Fibroblast of pulmonary artery (primary cell): Measurements from ENCODE around the gene FAM168A.
A peak's percentile ranks its signal among the peaks of the same experiment; 100 is the strongest.

Experiments used
- DNase-seq: peaks from one replicate; pipeline ENCODE4 v3.0.0-alpha.2; 2010; ENCODE audit warnings: low read depth
- H3K4me3 ChIP-seq: replicated peaks from 2 replicates; pipeline ENCODE4 v1.5.1; 2011; ENCODE audit warnings: low read depth, mild to moderate bottlenecking, control low read depth, low read length, moderate library complexity
- TF ChIP-seq, protein P1 (sequence below): IDR thresholded peaks from 2 replicates; pipeline ENCODE4 v1.5.1; 2011; ENCODE audit warnings: mild to moderate bottlenecking, control low read depth, low read length, inconsistent platforms; ENCODE audit errors: missing control alignments

The FAM168A gene

DNA sequence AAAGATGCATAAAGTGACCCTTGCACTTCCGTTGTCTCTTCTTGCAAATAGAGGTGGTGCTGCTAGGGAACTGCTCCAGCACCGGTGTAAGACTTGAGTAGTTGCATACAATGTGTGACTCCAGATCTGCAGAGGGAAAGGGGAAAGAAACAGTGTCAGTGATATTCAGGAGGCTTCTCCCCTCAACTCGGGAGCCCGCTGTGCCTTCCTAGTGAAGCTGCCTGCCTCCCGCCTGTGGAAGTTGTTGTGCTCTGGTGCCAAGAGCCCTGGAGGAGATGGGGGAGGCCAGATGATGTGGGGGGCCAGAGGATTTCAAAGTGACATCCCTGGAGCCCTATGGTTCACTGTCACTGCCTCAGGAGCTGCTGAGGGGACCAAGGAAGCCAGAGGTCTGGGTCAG, 191.3 kb downstream of the FAM168A start:
- no peak overlapping the region for H3K4me3 ChIP-seq
- TF ChIP-seq, protein P1, sequence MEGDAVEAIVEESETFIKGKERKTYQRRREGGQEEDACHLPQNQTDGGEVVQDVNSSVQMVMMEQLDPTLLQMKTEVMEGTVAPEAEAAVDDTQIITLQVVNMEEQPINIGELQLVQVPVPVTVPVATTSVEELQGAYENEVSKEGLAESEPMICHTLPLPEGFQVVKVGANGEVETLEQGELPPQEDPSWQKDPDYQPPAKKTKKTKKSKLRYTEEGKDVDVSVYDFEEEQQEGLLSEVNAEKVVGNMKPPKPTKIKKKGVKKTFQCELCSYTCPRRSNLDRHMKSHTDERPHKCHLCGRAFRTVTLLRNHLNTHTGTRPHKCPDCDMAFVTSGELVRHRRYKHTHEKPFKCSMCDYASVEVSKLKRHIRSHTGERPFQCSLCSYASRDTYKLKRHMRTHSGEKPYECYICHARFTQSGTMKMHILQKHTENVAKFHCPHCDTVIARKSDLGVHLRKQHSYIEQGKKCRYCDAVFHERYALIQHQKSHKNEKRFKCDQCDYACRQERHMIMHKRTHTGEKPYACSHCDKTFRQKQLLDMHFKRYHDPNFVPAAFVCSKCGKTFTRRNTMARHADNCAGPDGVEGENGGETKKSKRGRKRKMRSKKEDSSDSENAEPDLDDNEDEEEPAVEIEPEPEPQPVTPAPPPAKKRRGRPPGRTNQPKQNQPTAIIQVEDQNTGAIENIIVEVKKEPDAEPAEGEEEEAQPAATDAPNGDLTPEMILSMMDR = no peak
- DNase-seq = no peak

GRCh38 chr11:73406131-73406530, 191.8 kb downstream of the FAM168A start:
- no peak for DNase-seq
- H3K4me3 ChIP-seq = no peak overlapping the region
- TF ChIP-seq, protein P1 = no peak

DNA sequence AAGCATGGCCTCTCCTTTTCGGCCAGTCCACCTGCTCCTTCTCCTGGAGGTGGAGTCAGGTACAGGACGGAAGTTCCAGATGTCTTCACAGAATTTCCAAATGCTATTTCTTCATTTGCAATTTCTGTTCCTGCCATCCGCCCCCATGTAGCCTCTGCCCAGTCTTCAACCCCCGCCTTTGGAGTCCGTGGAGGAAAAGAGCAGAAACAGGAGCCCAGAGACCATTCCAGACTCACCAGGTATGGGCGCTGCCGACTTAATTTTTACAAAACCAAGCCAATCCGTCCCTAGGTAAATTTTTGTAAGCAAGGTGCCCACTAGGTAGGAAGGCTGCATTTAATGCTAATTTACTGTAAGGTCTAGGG, 192.8 kb downstream of the FAM168A start:
- TF ChIP-seq, protein P1 = no peak
- no peak overlapping the region for H3K4me3 ChIP-seq
- no peak for DNase-seq

DNA sequence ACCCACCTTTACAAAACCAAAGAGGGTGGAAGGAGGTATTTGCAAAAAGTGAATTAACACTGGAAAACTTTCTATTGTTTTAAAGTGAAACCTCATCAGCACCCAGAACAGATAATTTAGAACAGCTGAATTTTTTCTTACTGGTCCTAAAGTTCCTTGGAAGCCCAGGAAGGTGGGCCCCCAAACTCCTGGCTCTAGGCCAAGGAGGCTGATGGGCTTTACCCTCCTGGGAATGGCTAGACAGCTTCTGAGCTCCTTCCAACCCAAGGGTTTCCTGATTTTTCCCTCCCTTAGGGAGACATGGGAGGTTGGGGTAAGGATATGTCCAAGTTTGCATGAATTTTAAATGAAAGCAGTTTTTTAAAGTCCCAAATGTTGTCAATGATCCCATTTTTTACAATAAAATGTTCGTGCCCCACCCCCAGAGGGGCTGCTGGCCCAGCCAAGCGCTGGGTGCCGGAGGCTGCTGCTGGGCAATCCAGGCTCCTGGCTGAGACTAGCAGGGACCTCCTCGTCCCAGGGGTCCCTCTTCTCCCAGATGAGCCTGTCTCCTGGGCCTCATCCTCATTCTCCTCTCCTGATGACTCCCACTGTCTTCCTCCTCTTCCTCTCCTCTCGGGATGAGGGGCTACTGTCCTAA, 193.3 kb downstream of the FAM168A start:
- no peak for DNase-seq
- H3K4me3 ChIP-seq = no peak overlapping the region
- TF ChIP-seq, protein P1 = no peak

DNA sequence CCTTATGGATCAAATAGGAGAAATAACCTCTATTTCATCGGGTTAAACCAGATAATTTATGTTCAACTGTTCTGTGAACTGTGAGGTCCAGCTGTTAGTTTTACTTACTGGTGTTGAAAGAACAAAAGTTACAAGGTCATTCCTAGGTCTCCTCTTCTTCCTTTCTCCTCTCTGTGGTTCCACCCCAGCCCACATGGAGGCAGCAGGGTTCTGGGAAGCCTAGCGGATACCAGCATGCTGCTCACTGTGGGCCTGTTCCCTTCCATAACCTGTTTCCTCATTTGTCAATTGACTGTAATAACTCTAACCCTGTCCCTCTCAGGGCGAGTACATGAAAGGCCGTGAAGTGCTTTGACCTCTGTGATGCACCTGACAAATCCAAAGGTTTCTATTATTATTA, 193.9 kb downstream of the FAM168A start:
- TF ChIP-seq, protein P1 = peak; percentile 85
- DNase-seq = peak; percentile 72
- H3K4me3 ChIP-seq = no peak overlapping the region

DNA sequence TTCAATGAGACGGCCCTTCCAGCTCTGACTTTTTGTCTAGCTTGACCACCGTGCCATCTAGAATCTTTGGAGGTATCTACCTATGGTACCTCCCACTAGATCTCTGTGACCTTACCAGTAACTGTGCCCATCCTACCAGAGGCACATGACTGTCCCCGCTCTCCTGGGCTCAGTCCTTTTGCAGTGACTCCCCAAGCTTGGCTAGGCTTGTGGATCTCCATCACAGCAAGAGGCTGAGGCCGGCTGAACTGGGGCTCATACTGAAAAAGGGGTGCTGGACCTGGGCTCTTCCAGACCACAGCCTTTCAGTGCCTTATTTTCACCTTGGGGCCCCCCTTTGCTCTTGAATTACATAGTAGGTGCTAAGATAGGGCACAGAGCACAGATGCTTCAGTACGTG, 194.4 kb downstream of the FAM168A start:
- TF ChIP-seq, protein P1 = no peak
- DNase-seq = no peak
- no peak overlapping the region for H3K4me3 ChIP-seq

GRCh38 chr11:73402834-73403185, 195.1 kb downstream of the FAM168A start:
- no peak overlapping the region for H3K4me3 ChIP-seq
- TF ChIP-seq, protein P1 = peak; percentile 31
- DNase-seq = peak; percentile 29
